OCI-LY7 (cell line): ENCODE measurements around the gene F3. TPM values are rescaled to one million over a fixed set of nuclear protein-coding genes. Genes with fewer than 3 reads are reported as not detected.

Source experiments
- Bru-seq: library from RNA; stranded (reverse); fragments of 400-500 nt; gene quantifications from one replicate; lab custom pipeline; 2021; lab: Mats Ljungman, UMichigan
- BruChase-seq, 2 experiments: library from RNA; stranded (reverse); fragments of 400-500 nt; gene quantifications; one replicate each; lab custom pipeline; 2021; lab: Mats Ljungman, UMichigan
- BruUV-seq: library from RNA; stranded (reverse); fragments of 400-500 nt; replicated peaks from 2 replicates; lab custom pipeline; 2021; lab: Mats Ljungman, UMichigan
- CTCF ChIA-PET: fragments of 300-600 bp; sonication (Branson Sonifier 250); formaldehyde crosslinking; loops from one replicate; lab custom pipeline; 2022; ENCODE audit warnings: antibody characterized with exemption; ENCODE audit not compliant: unreplicated experiment; lab: Charles Lee
- POLR2A ChIA-PET: fragments of 300-600 bp; sonication (Branson Sonifier 250); formaldehyde crosslinking; loops from one replicate; lab custom pipeline; 2022; ENCODE audit warnings: antibody characterized with exemption; lab: Charles Lee
- DNase-seq: peaks from one replicate; pipeline ENCODE4 v3.0.0-alpha.2; 2015; ENCODE audit warnings: low spot score
- H2AFZ ChIP-seq: fragments of 200-600 bp; sonication (generic), shearing (Covaris generic); 2 replicates; pipeline ENCODE4 v1.6.1; 2014; ENCODE audit warnings: mild to moderate bottlenecking, antibody characterized with exemption, low read length, moderate library complexity
- H3K27ac ChIP-seq: fragments of 200-600 bp; sonication (generic); 2 replicates; pipeline ENCODE4 v1.5.1; 2014; ENCODE audit warnings: mixed run types, low read depth, mild to moderate bottlenecking, moderate library complexity, low read length, inconsistent platforms; ENCODE audit not compliant: poor library complexity, severe bottlenecking
- H3K36me3 ChIP-seq: fragments of 200-600 bp; sonication (generic); 2 replicates; pipeline ENCODE4 v1.6.1; 2014; ENCODE audit warnings: mild to moderate bottlenecking, antibody characterized with exemption, low read length, moderate library complexity, mixed read lengths; ENCODE audit not compliant: insufficient read depth
- H3K4me1 ChIP-seq: fragments of 200-600 bp; sonication (generic); 2 replicates; pipeline ENCODE4 v1.5.1; 2014; ENCODE audit warnings: mild to moderate bottlenecking, low read length; ENCODE audit not compliant: insufficient read depth, poor library complexity, severe bottlenecking
- H3K4me2 ChIP-seq: fragments of 200-600 bp; sonication (generic); 2 replicates; pipeline ENCODE4 v1.6.1; 2014; ENCODE audit warnings: mild to moderate bottlenecking, low read length
- H3K4me3 ChIP-seq: fragments of 200-600 bp; sonication (generic); 2 replicates; pipeline ENCODE4 v1.5.1; 2014; ENCODE audit warnings: mild to moderate bottlenecking, low read depth, low read length; ENCODE audit not compliant: poor library complexity, severe bottlenecking
- H3K79me2 ChIP-seq: fragments of 200-600 bp; sonication (generic); 2 replicates; pipeline ENCODE4 v1.6.1; 2016; ENCODE audit warnings: low read depth, mild to moderate bottlenecking, low read length, moderate library complexity, mixed read lengths; ENCODE audit not compliant: insufficient read depth
- H3K9me2 ChIP-seq: fragments of 200-600 bp; sonication (generic); 2 replicates; pipeline ENCODE4 v1.6.1; 2016; ENCODE audit warnings: mild to moderate bottlenecking, low read length, mixed read lengths; ENCODE audit not compliant: insufficient read depth
- H3K9me3 ChIP-seq: fragments of 200-600 bp; sonication (generic); 2 replicates; pipeline ENCODE4 v1.6.1; 2014; ENCODE audit warnings: mild to moderate bottlenecking, mixed run types, low read length, mixed read lengths
- H4K20me1 ChIP-seq: fragments of 200-600 bp; sonication (generic); 2 replicates; pipeline ENCODE4 v1.6.1; 2014; ENCODE audit warnings: mild to moderate bottlenecking, antibody characterized with exemption, low read length, moderate library complexity, mixed read lengths; ENCODE audit not compliant: insufficient read depth
- EZH2phosphoT487 ChIP-seq: fragments of 200-600 bp; sonication (generic); IDR thresholded peaks from 2 replicates; pipeline ENCODE4 v1.6.1; 2018; ENCODE audit warnings: low read depth, borderline replicate concordance, mild to moderate bottlenecking, mixed run types, antibody characterized with exemption, low read length, moderate library complexity, mixed read lengths
- intact Hi-C: fragments of 100-400 bp; cut with micrococcal nuclease; formaldehyde crosslinking; loops from one replicate; pipeline ENCODE4 v1.10.0; 2022; ENCODE audit not compliant: unreplicated experiment
- long read RNA-seq: library from polyadenylated mRNA; stranded (forward); transcript quantifications from one replicate; pipeline ENCODE4 v2.0.0, GENCODE V29; 2022
- total RNA-seq, 2 experiments: library from RNA; depleted of rRNA in 1 of 2; stranded (reverse); fragments of >200 nt in 1 of 2; shearing (Covaris generic) in 1 of 2; gene quantifications; 2 replicates each; pipeline ENCODE4 v1.2.3, GENCODE V29; 2014 to 2022
- TF ChIP-seq, protein P1 (sequence below): fragments of 200-600 bp; sonication (generic); conservative IDR thresholded peaks from 2 replicates; pipeline ENCODE4 v1.5.1; 2014; ENCODE audit warnings: mild to moderate bottlenecking, antibody characterized with exemption, low read length, moderate library complexity, mixed read lengths

Gene F3
- total RNA-seq (2014; rRNA removed; shearing (Covaris generic)) (not detected in 2 replicates), total RNA-seq (2022) (0.20 TPM in 1 of 2 replicates, not detected in the other), Bru-seq, nascent RNA (percentile 31 among the genes with signal in this experiment), BruChase-seq, experiment 1, labeled RNA remaining after a 6-hour chase (percentile 28 among the genes with signal in this experiment), BruChase-seq, experiment 2, labeled RNA remaining after a 2-hour chase (percentile 36 among the genes with signal in this experiment)
- long read RNA-seq: 0 reads

DNA sequence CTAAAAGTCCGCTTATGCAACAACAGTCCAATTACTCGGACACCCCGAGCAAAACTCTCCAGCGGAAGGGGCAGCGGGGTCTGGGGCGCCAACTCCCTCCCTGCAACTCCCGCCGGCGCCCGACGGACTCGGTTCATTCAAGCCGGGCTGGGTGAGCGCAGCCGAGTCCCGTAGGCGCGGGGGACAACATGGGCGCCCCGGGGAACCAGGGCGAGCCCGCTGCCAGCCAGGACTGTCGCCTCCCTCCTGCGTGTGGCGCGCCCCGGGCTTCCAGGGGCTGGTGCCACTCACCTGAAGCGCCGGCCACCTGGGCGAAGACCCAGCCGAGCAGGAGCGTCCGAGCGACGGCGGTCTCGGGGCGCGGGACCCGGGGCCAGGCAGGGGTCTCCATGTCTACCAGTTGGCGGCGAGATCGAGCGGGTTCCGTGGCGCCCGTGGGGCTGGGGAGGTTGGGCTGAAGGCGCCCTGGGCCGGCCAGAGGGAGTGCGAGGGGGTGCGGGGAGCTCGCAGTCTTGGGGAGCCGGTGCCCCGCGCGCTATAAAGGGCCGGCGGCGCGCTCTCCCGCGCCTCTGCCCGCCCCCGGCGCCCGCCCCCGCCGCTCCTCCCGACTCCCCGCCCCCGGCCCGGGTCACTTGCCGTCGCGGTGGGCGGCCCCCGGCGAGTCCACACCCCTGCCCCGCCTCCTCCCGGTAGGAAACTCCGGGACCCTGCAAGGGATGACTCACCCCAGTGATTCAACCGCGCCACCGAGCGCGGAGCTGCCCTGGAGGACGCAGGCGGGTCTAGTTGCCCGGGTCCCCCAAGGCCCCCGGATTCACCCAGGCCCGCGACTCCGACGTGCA, at the start of gene F3:
Gene F3, minus strand, starts transcription at position 514 of the 842 bp plus-strand sequence. Its CDS starts 123 bp downstream, at position 391.
- no peak for DNase-seq
- no peaks in the 10 kb centered on the region for H3K9me3 ChIP-seq
- no peaks in the 10 kb centered on the region for H4K20me1 ChIP-seq
- H3K4me2 ChIP-seq: no peak within 1 kb of the TSS
- no peaks in the 10 kb centered on the region for H3K36me3 ChIP-seq
- TF ChIP-seq, protein P1, sequence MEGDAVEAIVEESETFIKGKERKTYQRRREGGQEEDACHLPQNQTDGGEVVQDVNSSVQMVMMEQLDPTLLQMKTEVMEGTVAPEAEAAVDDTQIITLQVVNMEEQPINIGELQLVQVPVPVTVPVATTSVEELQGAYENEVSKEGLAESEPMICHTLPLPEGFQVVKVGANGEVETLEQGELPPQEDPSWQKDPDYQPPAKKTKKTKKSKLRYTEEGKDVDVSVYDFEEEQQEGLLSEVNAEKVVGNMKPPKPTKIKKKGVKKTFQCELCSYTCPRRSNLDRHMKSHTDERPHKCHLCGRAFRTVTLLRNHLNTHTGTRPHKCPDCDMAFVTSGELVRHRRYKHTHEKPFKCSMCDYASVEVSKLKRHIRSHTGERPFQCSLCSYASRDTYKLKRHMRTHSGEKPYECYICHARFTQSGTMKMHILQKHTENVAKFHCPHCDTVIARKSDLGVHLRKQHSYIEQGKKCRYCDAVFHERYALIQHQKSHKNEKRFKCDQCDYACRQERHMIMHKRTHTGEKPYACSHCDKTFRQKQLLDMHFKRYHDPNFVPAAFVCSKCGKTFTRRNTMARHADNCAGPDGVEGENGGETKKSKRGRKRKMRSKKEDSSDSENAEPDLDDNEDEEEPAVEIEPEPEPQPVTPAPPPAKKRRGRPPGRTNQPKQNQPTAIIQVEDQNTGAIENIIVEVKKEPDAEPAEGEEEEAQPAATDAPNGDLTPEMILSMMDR: no peak
- TF ChIP-seq EZH2phosphoT487: no peak
- no peak within 1 kb of the TSS for H3K27ac ChIP-seq
- no peak within 1 kb of the TSS for H2AFZ ChIP-seq
- ChIA-PET POLR2A (no interaction called here), CTCF (no interaction called here)
- H3K79me2 ChIP-seq: no peaks in the 10 kb centered on the region
- no TSS peak for BruUV-seq
- no peaks in the 10 kb centered on the region for H3K9me2 ChIP-seq
- H3K4me3 ChIP-seq: no peak within 1 kb of the TSS
- H3K4me1 ChIP-seq: no peaks in the 10 kb centered on the region
- intact Hi-C loops: no loop called here

DNA sequence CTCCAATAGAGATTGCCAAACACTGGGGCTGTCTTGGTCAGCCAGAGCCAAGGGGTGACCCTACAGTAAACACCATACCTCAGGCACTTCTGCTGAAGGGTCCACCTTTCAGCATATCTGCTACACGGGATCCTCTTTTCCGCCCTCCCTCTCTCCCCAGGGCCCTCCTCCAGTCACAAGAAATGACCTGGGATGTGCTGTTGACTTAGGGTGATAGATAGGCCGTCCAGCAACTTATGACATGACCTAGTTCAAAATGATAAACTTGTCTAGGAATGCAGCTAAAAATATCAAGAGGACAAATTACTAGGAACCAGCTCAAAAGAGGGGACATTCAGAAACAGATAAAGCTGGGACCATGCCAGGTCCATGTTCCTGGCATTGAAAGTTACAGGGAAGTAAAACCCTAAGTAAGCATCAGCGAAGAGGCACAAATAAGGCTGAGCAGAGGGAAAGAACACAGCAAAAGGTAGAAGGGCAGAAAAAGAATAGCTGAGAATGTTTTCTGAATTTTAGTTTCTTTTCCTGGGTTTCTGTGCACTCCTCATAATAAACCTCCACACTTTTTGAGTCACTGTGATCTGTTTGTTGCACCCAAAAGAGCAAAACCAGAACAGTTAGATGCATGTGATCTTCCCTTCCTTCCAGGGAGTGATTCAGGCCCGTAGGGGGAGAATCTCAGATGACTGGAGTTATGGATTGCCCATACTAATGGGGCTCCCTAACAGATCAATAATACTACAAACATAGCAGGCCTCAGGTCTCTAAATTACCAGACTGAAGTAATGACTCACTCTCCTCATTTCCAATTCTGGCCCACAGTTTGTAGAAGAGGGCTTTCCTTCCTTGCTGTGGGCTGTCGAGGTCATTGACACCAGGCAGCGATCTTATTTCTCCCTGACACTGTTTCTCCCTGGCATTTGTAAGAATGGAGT, 48.9 kb upstream of the F3 start:
- ChIA-PET CTCF (no interaction called here), POLR2A (no interaction called here)
- H2AFZ ChIP-seq: no peak overlapping the region

More for the DNA sequence above, 48.9 kb upstream of the F3 start:
- Histone ChIP-seq H3K4me2 (no peak overlapping the region), H3K9me2 (no peaks in the 10 kb centered on the region), H3K9me3 (no peaks in the 10 kb centered on the region), H3K36me3 (no peaks in the 10 kb centered on the region), H3K27ac (no peak overlapping the region), H3K79me2 (no peaks in the 10 kb centered on the region), H4K20me1 (no peaks in the 10 kb centered on the region), H3K4me1 (no peaks in the 10 kb centered on the region), H3K4me3 (no peak overlapping the region)
- intact Hi-C loops: no loop called here
- BruUV-seq: no TSS peak
- no peak for TF ChIP-seq EZH2phosphoT487
- TF ChIP-seq, protein P1: no peak
- no peak for DNase-seq
